Measurements from ENCODE around the gene MFSD2B.
"Not testable (repeated sequence)": the region's sequence is repeated elsewhere in the genome, so short reads cannot be mapped to it uniquely, and the experiment has no call there.

The MFSD2B gene

DNA sequence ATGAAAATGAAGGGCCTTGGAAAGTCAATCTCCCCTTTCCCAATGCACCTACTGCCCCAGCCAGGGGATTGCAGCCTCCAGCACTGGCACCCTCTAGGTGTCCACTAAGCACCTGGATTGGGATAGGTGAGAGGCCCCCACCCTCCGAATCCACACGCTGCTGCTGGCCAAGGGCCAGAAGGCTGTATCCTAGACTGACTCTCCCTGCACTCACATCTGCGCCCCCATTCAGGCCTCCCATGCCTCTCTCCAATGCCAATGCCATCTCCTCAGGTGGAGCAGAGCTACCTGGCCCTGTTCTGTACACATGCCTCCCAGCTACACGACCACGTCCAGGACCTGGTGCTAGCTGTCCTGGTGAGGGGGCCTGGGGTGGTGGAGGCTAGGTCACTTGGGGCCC, 9.8 kb downstream of the MFSD2B start:
- no peak for DNase-seq (ENCODE audit: low spot score)

DNA sequence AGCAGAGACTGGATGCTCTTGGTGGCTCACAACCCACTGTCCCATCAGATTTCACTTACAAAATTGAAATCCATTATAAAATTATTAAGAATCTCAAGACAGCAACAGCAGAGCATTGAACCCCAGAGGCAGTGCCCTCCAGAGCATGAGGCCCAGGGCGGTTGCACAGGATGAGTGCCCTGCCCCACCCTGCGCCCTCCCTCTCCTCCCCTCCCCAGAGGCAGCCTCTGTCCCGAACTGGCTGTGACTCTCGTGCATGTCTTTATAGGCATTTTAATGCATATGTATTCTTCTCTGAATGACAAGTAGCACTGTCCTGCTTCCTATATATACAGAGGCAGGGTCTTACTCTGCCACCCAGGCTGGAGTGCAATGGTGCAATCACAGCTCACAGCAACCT, 10.4 kb downstream of the MFSD2B start:
- DNase-seq (ENCODE audit: low spot score), result no peak

DNA sequence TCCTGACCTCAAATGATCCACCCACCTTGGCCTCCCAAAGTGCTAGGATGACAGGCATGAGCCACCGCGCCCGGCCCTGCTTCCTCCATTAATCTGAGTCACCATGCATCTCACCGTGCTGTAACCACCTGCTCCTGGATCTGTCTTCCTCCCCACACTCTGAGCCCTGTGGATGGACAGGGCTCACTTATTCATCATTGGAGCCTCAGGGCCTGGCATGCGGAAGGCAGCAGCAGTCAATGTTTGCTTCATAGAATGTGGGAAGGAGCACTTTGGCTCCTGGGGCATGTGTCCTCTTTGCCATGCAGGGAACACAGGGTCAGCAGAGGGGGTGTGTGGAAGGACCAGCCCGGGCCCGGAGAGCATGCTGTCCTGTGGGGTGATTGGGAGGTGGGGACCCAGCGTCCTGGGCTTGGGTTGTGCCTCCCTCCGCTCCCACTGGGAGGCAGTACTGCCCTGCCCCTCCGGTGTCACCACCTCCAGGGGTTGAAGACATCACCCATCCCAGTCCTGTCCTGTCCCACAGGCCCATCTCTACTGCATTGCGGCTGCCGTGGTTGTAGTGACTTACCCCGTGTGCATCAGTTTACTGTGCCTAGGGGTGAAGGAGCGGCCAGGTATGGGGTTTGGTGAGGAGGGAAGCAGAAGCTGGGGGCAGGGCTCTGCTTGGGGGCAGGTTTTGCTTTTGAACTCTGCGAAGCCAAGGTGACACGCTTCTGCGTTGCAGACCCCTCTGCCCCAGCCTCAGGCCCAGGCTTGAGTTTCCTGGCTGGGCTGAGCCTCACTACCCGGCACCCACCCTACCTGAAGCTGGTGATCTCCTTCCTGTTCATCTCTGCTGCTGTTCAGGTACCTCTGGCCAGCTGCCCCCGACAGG, 11.5 kb downstream of the MFSD2B start:
- no peak for DNase-seq (ENCODE audit: low spot score)

DNA sequence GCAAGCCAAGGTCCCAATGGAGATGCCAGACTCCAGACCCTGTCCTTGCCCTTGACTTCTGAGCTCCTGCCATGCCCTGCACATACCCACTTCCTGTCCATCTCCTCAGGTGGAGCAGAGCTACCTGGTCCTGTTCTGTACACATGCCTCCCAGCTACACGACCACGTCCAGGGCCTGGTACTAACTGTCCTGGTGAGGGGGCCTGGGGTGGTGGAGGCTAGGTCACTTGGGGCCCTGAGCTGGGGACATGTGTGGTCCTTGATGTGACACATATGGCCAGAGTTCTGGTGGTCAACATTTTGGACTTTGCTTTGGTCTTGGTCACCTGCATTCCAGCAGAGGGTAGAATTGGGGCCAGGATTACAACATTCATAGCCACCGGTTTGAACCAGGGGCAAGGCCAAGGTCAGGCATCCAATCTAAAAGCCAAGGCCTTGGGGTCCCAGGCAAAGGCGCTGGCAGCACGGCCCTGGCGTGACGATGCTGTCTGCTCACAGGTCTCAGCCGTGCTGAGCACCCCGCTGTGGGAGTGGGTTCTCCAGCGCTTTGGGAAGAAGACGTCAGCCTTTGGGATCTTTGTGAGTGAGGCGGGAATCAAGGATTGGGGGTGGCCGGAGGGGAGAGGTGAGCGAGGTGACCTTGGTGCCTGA, 12.6 kb downstream of the MFSD2B start:
- DNase-seq (ENCODE audit: low spot score), result no peak

DNA sequence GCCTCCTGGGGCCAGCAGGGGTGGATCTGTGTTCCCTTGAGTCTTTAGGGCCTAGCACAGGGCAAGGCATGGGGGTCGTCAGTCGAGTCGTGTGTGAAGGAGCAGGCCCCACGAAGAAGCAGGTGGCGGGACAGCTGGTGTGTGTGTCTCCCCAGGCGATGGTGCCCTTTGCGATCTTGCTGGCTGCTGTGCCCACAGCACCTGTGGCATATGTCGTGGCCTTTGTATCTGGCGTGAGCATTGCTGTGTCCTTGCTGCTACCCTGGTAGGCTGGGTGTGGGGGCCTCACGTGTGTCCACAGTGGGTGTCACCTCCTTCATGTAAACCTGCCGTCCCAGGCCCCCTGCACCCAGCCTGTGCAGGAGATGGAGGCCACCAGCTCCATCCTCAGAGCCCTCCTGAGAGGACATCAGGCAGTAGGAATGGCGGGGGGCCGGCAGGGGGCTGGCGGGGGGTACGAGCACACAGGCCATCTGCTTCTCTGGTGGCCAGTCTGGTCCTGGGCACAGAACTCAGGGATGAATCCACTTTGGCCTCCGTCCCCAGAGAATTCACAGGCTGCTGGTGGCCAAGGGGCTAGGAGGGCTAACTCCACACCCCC, 13.2 kb downstream of the MFSD2B start:
- DNase-seq (ENCODE audit: low spot score), result no peak

DNA sequence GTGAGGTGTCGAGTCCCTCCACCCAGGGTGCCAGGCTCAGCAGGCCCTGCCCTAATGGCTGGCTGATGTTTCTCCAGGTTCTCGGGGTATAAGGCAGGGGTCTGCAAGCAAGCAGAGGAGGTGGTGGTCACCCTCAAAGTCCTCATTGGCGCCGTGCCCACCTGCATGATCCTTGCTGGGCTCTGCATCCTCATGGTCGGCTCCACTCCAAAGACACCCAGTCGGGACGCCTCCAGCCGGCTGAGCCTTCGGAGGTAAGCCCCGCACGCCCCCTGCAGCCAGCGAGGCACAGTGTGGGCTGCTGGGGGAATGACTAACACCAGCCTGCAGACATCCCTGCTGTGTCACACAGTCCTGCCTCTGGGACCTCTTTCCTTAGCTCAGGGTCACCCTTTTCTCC, 14.1 kb downstream of the MFSD2B start:
- peak; percentile 62 for DNase-seq (ENCODE audit: low spot score)

DNA sequence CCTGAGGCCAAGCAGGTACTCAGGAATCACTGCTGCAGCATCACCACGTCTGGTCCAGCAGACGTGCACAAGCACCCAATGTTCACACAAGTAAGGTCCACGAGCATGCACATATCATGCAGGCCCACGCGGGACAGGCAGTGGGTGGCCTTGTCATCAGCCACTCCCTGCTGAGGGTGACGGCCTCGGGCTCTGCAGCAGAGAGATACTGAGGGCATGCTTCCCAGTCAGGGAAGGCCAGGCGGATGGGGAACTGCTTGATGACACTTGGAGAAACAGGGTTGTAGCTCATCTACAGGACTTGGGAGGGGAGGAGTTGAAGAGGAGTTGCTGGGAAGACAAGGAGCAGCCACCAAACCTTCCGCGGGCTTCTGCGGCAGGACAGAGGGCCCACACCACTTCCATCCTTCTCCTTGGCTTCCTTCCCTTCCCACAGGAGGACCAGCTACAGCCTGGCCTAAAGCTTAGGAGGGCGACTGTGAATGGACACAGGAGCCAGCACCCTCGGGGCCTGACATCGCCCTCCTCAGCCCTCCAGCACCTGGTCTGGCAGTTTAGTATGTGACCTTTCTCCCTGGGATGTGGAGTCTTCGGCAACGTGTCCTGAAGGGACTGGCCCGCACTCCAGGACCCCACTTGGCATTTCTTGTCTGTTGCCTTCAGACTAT, 15.2 kb downstream of the MFSD2B start:
- DNase-seq (ENCODE audit: low spot score), result no peak

DNA sequence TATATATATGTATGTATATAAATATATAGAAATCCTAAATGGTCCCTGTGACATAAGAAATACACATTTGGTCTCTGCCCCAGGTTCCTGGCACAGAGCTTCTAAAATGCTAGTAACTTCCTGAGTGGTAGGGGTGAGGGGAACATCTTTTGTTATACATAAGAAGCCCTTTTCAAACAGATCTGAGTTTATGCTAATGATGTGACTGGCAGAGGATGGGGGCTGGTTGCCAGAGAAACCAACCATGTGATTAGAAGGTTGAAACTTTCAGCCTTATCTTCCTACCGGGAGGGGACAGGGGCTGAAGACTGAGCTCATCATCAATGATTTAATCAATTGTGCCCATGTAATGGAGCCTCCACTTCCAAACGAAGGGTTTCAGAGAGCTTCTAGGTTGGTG, 16.3 kb downstream of the MFSD2B start:
- no peak for DNase-seq (ENCODE audit: low spot score)

DNA sequence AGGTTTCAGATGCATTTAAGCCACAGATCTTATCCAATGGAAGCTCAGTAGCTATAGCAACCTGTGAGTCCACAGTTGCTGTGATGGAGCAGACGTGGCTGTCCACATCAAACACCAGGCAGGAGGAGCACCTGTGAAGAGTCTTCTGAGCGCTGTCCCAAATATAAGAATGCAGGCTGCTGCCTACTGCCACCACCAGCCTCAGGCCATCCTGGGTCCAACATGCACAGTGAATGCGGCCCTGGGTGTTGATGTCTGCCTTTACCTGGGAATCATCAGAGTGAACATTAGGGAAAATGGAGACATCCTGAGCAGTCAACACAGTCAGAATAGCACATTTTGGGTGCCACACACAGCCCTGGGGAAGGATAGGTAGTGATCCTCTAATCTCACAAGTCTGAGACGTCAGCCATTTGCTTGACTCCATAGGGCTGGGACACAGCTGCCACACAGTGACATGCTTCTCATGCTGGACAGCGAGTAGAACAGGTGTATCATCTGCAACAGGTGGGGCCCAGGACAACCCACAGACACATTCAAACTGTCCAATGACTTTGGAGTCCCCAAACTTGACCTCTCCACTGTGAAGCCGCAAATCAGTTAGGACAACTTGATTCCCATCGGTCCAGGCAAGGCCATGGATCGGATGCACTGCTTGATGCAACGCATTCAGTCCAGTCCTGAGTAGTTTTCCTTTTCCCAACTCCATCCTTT, 29.1 kb downstream of the MFSD2B start:
- DNase-seq (ENCODE audit: low spot score), result no peak

DNA sequence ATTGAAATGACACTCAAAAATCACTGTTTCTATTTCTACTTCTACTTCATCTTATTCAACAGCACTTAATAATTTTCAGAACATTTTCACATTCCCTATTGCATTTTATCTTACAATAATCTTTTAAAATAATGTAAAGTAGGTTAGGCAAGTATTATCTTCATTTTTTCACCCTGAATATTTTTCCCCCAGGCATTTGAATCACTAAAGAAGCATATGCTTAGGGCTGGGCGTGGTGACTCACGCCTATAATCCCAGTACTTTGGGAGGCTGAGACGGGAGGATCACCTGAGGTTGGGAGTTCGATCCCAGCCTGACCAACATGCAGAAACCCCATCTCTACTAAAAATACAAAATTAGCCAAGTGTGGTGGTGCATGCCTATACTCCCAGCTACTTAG, 30.6 kb downstream of the MFSD2B start:
- no peak for DNase-seq (ENCODE audit: low spot score)

DNA sequence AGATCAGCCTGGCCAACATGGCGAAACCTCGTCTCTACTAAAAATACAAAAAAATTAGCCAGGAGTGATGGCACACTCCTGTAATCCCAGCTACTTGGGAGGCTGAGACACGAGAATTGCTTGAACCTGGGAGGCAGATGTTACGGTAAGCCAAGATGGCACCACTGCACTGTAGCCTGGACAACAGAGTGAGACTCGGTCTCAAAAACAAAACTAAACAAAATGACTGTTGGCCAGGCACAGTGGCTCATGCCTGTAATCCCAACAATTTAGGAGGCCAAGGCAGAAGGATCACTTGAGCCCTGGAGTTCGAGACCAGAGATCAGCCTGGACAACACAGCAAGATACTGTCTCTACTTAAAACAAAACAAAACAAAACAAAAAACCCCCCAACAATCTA, 33.2 kb downstream of the MFSD2B start:
- DNase-seq (ENCODE audit: low spot score), result not testable (repeated sequence)

DNA sequence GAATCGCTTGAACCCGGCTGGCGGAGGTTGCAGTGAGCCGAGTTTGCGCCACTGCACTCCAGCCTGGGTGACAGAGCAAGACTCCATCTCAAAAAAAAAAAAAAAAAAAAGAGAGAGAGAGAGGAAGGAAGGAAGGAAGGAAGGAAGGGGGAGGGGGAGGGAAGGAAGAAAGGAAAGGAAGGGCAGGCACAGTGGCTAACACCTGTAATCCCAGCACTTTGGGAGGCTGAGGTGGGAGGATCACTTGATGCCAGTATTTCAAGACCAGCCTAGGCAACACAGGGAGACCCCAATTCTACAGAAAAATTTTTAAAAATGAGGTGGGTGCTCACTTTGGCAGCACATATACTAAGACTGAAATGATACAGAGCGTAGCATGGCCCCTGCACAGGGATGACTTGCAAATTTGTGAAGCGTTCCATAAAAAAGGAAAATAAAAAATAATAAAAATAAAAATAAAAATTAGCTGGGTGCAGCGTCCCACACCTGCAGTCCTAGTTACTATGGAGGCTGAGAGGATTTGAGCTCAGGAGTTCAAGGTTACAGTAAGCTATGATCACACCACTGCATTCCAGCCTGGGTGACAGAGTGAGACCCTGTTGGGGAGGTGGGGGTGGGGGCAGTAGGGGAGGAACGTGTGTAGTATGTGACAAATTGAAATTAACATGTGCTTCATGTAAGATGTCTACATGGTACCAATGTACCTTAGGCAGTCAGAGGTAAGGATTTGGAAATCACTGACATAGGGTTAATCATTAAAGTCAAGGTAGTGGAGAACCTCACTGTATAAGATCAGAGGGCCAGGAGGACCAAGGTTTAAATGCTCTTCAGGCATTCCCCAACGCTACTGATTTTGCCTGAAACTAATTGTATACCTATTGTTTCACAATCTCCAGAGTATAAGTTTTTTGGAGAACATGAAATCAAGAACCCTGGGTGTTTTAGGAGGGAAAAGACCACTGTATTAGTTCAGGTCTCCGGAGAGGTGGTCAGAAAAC, 35.9 kb downstream of the MFSD2B start:
- no peak for DNase-seq (ENCODE audit: low spot score)

DNA sequence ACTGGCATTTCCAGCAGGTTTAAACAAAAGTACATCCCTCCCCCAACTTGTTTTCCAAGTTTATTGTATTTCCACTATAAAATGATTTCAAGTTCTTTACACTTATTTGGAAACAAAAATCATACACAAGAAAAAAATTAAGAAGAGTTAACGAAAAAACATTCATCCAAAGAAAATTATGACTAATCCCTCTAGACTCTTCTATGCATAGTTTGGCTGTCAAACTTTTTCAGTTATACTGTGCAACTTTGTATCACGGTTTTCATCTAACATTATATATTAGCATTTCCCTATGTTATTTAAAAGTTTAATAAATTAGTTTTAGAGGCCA, 36.7 kb downstream of the MFSD2B start:
- no peak for DNase-seq (ENCODE audit: low spot score)

DNA sequence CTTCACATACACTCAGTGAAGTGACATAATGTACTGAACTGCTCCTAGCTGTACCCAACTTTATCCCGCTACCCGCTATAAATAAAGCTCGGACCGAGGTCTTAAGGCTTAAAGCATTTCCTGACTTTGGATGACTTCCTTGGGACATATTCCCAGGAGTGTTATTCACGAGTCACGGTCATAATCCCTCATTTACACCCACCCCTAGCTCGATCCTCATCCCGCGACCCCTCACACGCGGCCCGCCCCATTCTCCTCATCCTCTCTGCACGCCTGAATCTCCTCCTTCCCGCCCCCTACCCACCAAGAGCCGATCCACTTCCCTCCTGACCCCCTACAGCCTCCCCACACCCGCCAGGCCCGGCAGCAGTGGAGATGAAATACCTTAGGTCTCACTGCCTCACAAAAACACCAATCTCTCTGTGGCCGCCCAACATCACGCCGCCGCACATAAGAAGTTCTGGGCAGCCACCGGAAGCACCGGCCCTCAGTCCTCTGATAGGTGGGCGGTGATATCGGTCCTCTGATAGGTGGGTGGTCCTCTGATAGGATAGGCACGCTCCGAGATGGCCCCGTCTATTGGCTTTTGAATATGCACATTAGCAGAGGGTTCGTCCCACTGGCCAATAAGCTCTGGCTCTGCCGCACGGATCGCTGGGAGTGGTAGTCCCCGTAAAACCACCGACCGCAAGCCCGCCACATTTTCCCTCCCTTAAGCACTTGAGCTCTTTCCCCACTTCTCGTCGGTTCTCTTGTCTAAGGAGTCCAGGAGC, 37.2 kb downstream of the MFSD2B start, which contains the start of gene WDCP:
WDCP (minus strand) TSS at position 462 of the 773 bp plus-strand sequence. CDS start 7,897 bp downstream, outside the sequence.
- DNase-seq (ENCODE audit: low spot score), result peak; percentile 95

DNA sequence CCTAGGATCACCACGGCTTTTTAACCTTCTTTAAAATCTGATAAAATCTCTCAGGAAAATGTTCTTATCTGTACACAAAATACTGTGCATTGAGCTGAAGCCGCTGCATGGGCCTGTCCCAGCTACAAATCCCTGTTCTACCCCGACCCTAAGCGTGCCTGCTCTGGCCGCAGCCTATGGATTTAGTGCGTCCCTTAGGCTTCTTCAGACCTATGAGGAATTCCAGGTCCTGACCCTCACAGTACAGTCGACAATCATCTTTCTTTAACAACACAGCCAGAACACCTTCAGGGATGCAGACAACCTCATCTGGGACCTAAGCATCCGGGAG, 37.8 kb downstream of the MFSD2B start:
- DNase-seq (ENCODE audit: low spot score), result no peak

DNA sequence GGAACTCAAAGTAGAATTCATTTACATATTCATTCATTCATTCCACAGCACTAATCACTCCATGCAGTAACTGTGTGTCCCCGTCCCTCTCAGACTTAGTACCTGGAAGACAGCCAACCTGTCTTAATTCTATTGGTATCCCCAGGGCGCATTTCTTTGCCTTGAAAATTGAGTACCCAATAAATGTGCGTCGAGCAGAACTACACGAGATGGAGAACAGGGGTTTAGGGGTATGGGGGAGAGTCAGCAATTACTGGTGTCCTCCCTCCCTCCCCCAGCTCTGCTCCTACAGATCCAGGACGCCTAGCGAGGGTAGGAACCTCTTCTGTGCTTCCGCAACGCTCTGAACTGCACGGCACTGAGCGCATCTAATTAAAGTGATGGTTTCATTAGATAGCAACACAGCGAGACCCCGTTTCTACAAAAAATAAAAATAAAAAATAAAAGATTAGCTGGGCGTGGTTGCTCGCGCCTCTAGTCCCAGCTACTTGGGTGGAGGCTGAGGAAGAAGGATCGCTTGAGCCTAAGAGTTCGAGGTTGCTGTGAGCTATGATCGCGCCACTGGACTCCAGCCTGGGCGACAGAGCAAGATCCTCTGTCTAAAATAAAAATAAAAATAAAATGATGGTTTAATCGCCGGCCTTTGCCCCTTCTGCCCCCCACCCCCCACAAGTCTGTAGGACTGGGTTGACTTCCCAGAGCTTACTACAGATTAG, 39.0 kb downstream of the MFSD2B start:
- DNase-seq (ENCODE audit: low spot score), result no peak

DNA sequence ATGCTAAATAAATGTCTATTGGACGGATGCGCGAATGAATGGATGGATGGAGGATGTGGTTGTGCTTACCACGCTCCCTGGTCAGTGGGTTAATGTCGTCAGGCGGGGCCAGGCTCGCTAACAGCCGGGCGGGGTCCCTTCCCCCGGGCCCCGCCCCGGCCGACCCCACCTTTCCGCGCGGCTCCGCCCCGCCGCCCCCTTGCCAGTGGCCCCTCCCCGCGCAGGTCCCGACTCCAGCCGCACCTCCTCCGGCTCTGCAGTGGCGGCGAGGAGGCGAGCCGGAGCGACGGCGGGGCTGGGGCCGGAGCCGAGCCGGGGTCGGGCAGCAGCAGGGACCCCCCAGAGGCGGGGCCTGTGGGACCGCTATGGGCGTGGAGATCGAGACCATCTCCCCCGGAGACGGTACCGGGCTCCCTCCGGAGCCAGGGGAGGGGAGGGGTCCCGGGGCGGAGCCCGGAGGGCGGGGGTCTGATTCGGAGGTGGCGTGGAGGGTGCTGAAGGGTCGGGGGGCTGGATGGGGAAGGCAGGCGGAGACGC, 39.7 kb downstream of the MFSD2B start, which contains the start of gene FKBP1B:
FKBP1B (plus strand) TSS at position 257 of the 537 bp plus-strand sequence; CDS start at position 366, 109 bp downstream.
- DNase-seq (ENCODE audit: low spot score), result peak; percentile 49

DNA sequence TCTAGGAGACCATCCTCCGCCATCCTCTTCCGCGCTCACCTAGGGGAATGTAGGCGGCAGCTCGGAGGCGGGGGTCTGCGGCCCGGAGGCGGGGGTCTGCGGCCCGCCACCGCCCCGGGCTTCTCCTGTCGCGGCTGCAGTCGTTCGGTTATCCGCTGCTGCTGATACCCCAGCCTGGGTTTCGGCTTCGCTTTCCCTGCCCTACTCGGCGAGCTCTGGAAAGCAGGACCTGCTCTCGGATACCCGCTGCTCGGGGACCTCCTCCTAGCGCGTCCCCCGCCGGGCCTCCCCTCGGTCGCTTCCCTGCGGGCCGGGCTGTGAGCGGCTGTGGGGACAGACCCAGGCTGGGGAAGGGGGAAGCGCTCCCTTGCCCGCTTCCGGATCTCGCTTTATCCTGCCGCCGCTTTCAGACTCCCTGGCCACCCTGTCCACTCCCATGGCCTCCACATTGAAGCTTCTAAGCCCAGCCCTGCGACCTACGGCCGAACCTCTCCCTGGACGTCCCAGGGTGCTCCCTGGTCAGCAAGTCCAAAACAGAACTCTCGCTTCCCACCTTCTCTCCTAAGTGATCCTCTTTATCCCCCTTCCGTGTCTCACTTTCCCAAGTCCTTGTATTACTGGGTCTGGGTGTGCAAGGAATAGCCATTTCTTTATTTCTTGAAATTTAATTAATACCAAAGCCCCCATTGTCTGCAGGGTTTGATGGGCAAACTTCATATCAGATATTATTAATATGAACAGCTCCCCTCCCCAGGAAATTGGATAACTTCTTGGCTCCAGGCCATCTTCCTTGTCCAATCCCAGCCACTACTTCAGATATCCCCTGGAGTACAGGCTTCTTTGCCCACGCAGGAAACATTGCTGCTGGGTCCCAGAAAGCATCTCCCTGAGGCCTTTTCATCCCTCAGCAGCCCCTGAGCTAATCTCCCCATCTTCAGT, 40.4 kb downstream of the MFSD2B start:
- DNase-seq (ENCODE audit: low spot score), result peak; percentile 19

All from hepatic stellate cell (primary cell).